Peyer's patch (tissue), 4 donors: ENCODE data around the gene TMEM132A. TPM values are rescaled to one million over a fixed set of nuclear protein-coding genes. Genes with fewer than 3 reads are reported as not detected.

Experiments used
- DNase-seq, 3 donors: peaks; one replicate each; pipeline ENCODE4 v3.0.0-alpha.2; 2017 to 2019
- H3K27ac ChIP-seq, 4 donors: fragments of 200-600 bp; sonication (generic); one replicate each; pipeline ENCODE4 v1.5.1; 2016 to 2019
- H3K27me3 ChIP-seq, 2 donors: fragments of 200-600 bp; sonication (generic); one replicate each; pipeline ENCODE4 v1.5.1; 2019
- H3K36me3 ChIP-seq, 3 donors: fragments of 200-600 bp; sonication (generic); one replicate each; pipeline ENCODE4 v1.5.1; 2016 to 2019
- H3K4me1 ChIP-seq, 4 donors: fragments of 200-600 bp; sonication (generic); one replicate each; pipeline ENCODE4 v1.5.1; 2016 to 2019
- H3K4me3 ChIP-seq, 4 donors: fragments of 200-600 bp; sonication (generic); 1 replicate in 3 of 4; 2 replicates in 1 of 4; pipeline ENCODE4 v1.5.1; 2016 to 2019; ENCODE audit warnings: mild to moderate bottlenecking in 1 of 4
- H3K9me3 ChIP-seq, 4 donors: fragments of 200-600 bp; sonication (generic); one replicate each; pipeline ENCODE4 v1.5.1; 2016 to 2019; ENCODE audit warnings: mild to moderate bottlenecking in 1 of 4
- CTCF ChIP-seq, 6 experiments: fragments of 450-650 bp in 4 of 6; fragments of 200-600 bp in 2 of 6; sonication (generic) in 1 of 6; IDR thresholded peaks; one replicate each; pipeline ENCODE4 v1.5.1; 2017 to 2019; ENCODE audit warnings: antibody characterized with exemption in 6 of 6, mild to moderate bottlenecking in 3 of 6, moderate library complexity in 1 of 6
- POLR2A ChIP-seq, 2 donors: fragments of 450-650 bp; IDR thresholded peaks; one replicate each; pipeline ENCODE4 v1.5.1; 2017; ENCODE audit warnings: antibody characterized with exemption in 2 of 2, mild to moderate bottlenecking in 2 of 2, moderate library complexity in 2 of 2
- total RNA-seq, 4 donors: library from RNA; depleted of rRNA; stranded (reverse); fragments of >200 nt; gene quantifications; one replicate each; pipeline ENCODE4 v1.1.0, GENCODE V29; 2016

TMEM132A gene
- total RNA-seq, 4 donors from 2014 or later = 1.6 to 28.9 (median 4.0) TPM

GRCh38 chr11:60954421-60954820 lies 30.2 kb downstream of the TMEM132A start:
- no peaks in the 10 kb centered on the region for H3K9me3 ChIP-seq
- DNase-seq = peak in 1 of 3 donors; percentile 61
- H3K36me3 ChIP-seq = no peaks in the 10 kb centered on the region
- no peak for TF ChIP-seq CTCF (IDR thresholded peaks at IDR 0.05)
- TF ChIP-seq POLR2A (IDR thresholded peaks at IDR 0.05) = no peak
- H3K4me3 ChIP-seq = no peak overlapping the region
- no peaks in the 10 kb centered on the region for H3K27me3 ChIP-seq
- no peak overlapping the region for H3K27ac ChIP-seq
- H3K4me1 ChIP-seq = peaks cover 0 to 5% (median 2%) of the 10 kb centered on the region in 4 donors

GRCh38 chr11:60955571-60955970 lies 31.3 kb downstream of the TMEM132A start:
- TF ChIP-seq POLR2A (IDR thresholded peaks at IDR 0.05) (no peak), CTCF (IDR thresholded peaks at IDR 0.05) (no peak)
- peaks cover 0 to 5% (median 2%) of the 10 kb centered on the region in 4 donors for H3K4me1 ChIP-seq
- no peaks in the 10 kb centered on the region for H3K36me3 ChIP-seq
- H3K27ac ChIP-seq = no peak overlapping the region
- DNase-seq = peak in 1 of 3 donors; percentile 46
- no peak overlapping the region for H3K4me3 ChIP-seq
- H3K9me3 ChIP-seq = no peaks in the 10 kb centered on the region
- H3K27me3 ChIP-seq = no peaks in the 10 kb centered on the region

GRCh38 chr11:60957188-60957587 lies 32.9 kb downstream of the TMEM132A start:
- no peak overlapping the region for H3K4me3 ChIP-seq
- peaks cover 0 to 3% (median 0%) of the 10 kb centered on the region in 4 donors for H3K4me1 ChIP-seq
- no peaks in the 10 kb centered on the region for H3K27me3 ChIP-seq
- H3K36me3 ChIP-seq = no peaks in the 10 kb centered on the region
- no peak overlapping the region for H3K27ac ChIP-seq
- TF ChIP-seq POLR2A (IDR thresholded peaks at IDR 0.05) = no peak
- no peak for TF ChIP-seq CTCF (IDR thresholded peaks at IDR 0.05)
- DNase-seq = peak in 1 of 3 donors; percentile 9
- H3K9me3 ChIP-seq = no peaks in the 10 kb centered on the region

GRCh38 chr11:60959431-60959830 lies 35.2 kb downstream of the TMEM132A start:
- H3K27me3 ChIP-seq = no peaks in the 10 kb centered on the region
- peak in 1 of 3 donors; percentile 3 for DNase-seq
- H3K36me3 ChIP-seq = no peaks in the 10 kb centered on the region
- H3K27ac ChIP-seq = no peak overlapping the region
- TF ChIP-seq CTCF (IDR thresholded peaks at IDR 0.05) (no peak), POLR2A (IDR thresholded peaks at IDR 0.05) (no peak)
- H3K9me3 ChIP-seq = no peaks in the 10 kb centered on the region
- no peak overlapping the region for H3K4me3 ChIP-seq
- no peaks in the 10 kb centered on the region for H3K4me1 ChIP-seq

GRCh38 chr11:60960405-60960804 lies 36.1 kb downstream of the TMEM132A start:
- Histone ChIP-seq H3K4me3 (no peak overlapping the region), H3K9me3 (no peaks in the 10 kb centered on the region), H3K36me3 (no peaks in the 10 kb centered on the region), H3K27me3 (no peaks in the 10 kb centered on the region), H3K27ac (no peak overlapping the region), H3K4me1 (no peaks in the 10 kb centered on the region)
- TF ChIP-seq POLR2A (IDR thresholded peaks at IDR 0.05) (no peak), CTCF (IDR thresholded peaks at IDR 0.05) (no peak)
- peak in 1 of 3 donors; percentile 6 for DNase-seq

- Histone ChIP-seq H3K27me3 (no peaks in the 10 kb centered on the region), H3K27ac (no peak overlapping the region), H3K4me3 (no peak overlapping the region), H3K36me3 (no peaks in the 10 kb centered on the region), H3K4me1 (no peaks in the 10 kb centered on the region), H3K9me3 (no peaks in the 10 kb centered on the region)
- peak in 1 of 3 donors; percentile 17 for DNase-seq
- no peak for TF ChIP-seq CTCF (IDR thresholded peaks at IDR 0.05)
- TF ChIP-seq POLR2A (IDR thresholded peaks at IDR 0.05) = no peak
These were observed 40.5 kb downstream of the TMEM132A start for GRCh38 chr11:60964801-60965200.
